Measurements from ENCODE around the gene ANKS1B. TPM values are rescaled to one million over a fixed set of nuclear protein-coding genes. Genes with fewer than 3 reads are reported as not detected.
"Not testable (repeated sequence)": the region's sequence is repeated elsewhere in the genome, so short reads cannot be mapped to it uniquely, and the experiment has no call there.

The ANKS1B gene
- total RNA-seq, 2 experiments from 2014 or later: not detected

DNA sequence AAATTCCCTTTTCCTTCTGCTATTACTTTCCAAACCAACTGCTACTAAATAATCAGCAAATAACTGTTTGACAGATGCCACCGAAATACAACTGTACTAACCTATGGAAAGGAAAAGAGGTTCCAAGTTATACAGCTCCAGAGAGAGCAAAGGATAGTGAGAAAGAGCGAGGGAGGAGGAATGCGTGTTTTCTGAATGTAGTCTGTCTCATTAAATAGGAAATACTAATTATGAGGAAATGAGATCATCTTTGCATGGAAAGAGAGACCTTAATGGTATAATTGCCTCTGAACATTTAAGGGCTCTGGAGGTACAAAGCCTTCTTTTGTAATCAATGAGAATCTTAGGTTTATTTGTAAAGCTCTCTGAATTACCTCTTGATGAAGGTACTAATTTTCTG is 1144.4 kb downstream of the ANKS1B start:
- no peaks in the 10 kb centered on the region for H3K36me3 Mint-ChIP-seq
- H3K4me3 Mint-ChIP-seq: no peak overlapping the region
- H3K9me3 Mint-ChIP-seq: no peaks in the 10 kb centered on the region
- no peaks in the 10 kb centered on the region for H3K4me1 Mint-ChIP-seq
- no peak for DNase-seq
- no peak overlapping the region for H3K27ac Mint-ChIP-seq
- H3K27me3 Mint-ChIP-seq: peaks cover 3% of the 10 kb centered on the region

DNA sequence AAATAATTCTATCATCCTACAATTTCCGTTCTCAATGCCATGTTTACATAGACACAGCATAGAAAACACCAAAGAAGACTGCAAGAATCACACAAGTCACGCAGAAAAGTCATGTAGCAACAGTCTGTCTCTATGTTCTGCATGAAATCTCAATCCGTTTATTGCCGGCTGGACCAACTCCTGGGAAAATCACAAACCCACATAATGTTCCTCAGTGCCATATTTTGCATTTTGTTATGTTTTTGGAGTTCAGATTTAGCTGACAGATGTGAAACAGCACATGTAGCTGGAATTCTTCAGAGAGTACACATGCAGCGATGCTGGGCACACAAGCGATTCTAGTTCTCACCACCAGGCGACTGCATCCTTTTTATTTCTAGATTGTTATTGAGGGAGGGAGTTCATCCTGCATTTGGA is 1146.5 kb downstream of the ANKS1B start:
- H3K4me1 Mint-ChIP-seq: no peaks in the 10 kb centered on the region
- H3K9me3 Mint-ChIP-seq: no peaks in the 10 kb centered on the region
- no peaks in the 10 kb centered on the region for H3K36me3 Mint-ChIP-seq
- DNase-seq: no peak
- H3K4me3 Mint-ChIP-seq: no peak overlapping the region
- H3K27ac Mint-ChIP-seq: no peak overlapping the region
- peaks cover 10% of the 10 kb centered on the region for H3K27me3 Mint-ChIP-seq

DNA sequence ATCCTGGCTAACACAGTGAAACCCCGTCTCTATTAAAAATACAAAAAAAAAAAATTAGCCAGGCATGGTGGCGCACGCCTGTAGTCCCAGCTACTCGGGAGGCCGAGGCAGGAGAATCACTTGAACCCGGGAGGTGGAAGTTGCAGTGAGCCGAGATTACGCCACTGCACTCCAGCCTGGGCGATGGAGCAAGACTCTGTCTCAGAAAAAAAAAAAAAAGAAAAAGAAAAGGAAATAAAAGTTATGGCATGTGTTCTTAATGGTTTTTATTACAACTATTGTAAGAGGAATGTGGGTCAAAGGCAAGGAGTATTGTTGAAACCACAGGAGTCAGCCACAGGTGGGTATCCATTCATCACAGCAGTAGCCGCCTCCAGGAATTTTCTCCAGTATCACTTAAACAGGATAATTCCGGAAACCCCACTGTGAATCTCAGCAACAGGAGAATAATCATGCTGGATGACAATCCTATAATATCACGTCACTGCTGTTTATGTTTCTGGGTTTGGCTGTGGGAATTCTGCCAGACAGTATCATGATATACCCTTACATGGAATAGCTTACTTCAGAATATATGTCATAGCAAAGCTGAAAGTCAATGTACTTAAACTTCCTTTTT is 1147.5 kb downstream of the ANKS1B start:
- H3K27me3 Mint-ChIP-seq, DNase-seq, H3K4me1 Mint-ChIP-seq, H3K27ac Mint-ChIP-seq, H3K9me3 Mint-ChIP-seq, H3K36me3 Mint-ChIP-seq, H3K4me3 Mint-ChIP-seq: not testable (repeated sequence)

DNA sequence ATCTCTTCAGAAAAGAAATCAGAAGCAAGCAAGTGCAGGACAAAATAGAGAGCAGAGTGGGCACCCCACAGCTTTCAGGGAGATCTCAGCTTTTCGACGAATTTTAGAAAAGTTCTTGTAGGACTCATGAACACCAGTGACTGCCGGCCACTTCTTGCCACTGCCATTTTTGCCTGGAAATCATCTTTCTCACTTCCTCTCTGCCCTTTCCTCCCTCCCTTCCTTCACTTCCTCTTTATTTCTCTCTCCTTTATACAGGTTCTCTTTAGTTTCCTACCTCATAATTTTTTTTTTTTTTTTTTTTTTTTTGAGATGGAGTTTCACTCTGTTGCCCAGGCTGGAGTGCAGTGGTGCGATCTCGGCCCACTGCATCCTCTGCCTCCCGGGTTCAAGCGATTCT is 1154.1 kb downstream of the ANKS1B start:
- Mint-ChIP-seq H3K36me3 (no peaks in the 10 kb centered on the region), H3K4me1 (no peaks in the 10 kb centered on the region), H3K27ac (no peak overlapping the region), H3K4me3 (no peak overlapping the region), H3K27me3 (peaks cover 22% of the 10 kb centered on the region), H3K9me3 (no peaks in the 10 kb centered on the region)
- no peak for DNase-seq

DNA sequence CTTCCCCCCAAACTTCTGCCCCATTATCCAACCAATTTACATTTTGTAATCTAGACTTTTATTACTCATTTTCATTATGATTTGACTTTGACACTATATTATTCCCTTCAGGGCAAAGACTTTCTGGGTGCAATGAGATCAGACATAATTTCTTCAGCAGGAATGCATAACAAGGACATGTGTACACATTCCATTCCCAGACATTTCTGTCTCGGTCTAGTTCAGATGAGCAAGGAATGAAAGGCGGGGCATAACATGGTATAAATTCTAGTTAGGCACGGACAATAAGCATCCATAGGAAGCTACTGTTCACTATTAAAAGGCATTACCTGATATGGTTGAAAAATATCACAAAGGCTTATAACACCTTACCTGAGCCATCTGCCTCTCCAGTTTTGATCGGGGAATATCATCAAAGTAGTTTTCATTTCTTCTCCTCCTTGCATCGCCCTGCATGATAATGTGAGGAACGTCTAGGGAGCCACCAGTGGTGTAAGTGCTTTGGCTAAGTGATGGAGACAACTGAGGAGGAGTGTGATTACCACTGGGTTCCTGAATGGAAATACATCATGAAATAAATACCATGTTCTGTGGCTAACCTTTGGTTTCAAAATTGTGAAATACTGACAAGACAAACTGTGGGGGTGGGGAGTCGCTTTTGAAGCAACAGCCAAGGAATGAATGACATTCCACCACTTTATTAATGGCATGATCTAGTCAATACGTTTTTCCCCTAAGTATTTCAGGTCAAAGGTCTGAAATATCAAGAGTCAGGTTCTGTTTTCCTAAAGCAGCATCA is 1155.7 kb downstream of the ANKS1B start:
- H3K27me3 Mint-ChIP-seq: peaks cover 22% of the 10 kb centered on the region
- H3K4me1 Mint-ChIP-seq: no peaks in the 10 kb centered on the region
- no peak for DNase-seq
- no peak overlapping the region for H3K4me3 Mint-ChIP-seq
- no peak overlapping the region for H3K27ac Mint-ChIP-seq
- H3K9me3 Mint-ChIP-seq: no peaks in the 10 kb centered on the region
- H3K36me3 Mint-ChIP-seq: no peaks in the 10 kb centered on the region

DNA sequence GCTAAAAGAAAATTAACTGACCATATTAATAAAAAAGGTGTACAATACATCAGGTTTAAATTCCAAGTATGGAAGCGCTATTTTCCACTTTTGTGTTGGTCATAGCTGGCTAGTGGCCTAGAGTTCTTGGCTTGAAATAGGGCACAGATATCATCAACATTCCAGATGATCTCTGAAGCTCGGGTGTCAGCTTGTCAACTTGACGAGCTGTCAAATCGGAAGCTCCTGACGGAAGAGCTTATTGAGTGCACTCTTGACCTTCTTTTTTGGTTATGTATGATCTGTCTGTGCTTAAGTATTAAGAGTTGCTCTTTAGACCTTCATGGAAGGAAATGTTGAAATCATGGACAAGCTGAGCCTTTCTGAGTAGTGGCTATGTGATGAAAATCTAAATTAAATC is 1161.7 kb downstream of the ANKS1B start:
- Mint-ChIP-seq H3K27me3 (peaks cover 20% of the 10 kb centered on the region), H3K4me3 (no peak overlapping the region), H3K4me1 (no peaks in the 10 kb centered on the region), H3K27ac (no peak overlapping the region), H3K36me3 (no peaks in the 10 kb centered on the region), H3K9me3 (no peaks in the 10 kb centered on the region)
- DNase-seq: no peak

DNA sequence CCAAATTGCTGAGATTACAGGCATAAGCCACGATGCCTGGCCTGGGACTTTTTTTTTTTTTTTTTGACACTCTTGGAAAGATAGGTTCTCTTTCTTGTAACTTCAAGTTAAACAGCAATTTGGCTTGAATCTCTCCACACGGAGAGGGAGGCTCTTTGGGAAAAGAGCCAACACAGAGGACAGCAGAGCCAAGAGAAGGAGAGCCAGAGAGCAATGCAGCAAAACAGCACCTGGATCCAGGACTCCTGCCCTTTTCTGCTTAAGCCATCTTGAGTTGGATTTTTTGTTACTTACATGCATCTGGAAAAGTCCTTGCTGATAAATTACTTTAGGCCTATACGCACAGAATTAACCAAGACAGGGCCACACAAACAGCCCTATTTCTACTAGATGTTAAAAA is 1162.9 kb downstream of the ANKS1B start:
- H3K27me3 Mint-ChIP-seq: peaks cover 22% of the 10 kb centered on the region
- H3K4me3 Mint-ChIP-seq: no peak overlapping the region
- H3K27ac Mint-ChIP-seq: no peak overlapping the region
- no peaks in the 10 kb centered on the region for H3K4me1 Mint-ChIP-seq
- H3K36me3 Mint-ChIP-seq: no peaks in the 10 kb centered on the region
- no peaks in the 10 kb centered on the region for H3K9me3 Mint-ChIP-seq
- DNase-seq: no peak

DNA sequence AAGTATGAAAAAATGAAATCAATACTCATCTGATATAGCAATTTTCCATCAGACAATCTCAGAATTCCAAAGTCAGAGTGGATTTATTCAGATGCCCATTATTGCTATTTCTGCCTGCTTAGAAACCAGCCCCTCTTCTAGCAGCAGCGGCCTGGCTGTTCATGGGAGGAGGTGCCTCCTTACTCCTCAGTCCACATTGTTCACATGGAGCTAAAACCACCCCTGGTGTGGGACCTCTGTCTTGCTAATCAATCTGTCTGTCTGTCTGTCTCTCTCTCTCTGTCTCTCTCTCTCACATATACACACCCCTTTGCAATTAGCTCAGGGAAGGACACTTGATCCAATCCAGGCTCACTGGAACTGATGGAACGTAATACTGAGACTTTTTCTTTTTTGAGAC is 1163.5 kb downstream of the ANKS1B start:
- Mint-ChIP-seq H3K4me3 (no peak overlapping the region), H3K27me3 (peaks cover 19% of the 10 kb centered on the region), H3K36me3 (no peaks in the 10 kb centered on the region), H3K4me1 (no peaks in the 10 kb centered on the region), H3K9me3 (no peaks in the 10 kb centered on the region), H3K27ac (no peak overlapping the region)
- no peak for DNase-seq

DNA sequence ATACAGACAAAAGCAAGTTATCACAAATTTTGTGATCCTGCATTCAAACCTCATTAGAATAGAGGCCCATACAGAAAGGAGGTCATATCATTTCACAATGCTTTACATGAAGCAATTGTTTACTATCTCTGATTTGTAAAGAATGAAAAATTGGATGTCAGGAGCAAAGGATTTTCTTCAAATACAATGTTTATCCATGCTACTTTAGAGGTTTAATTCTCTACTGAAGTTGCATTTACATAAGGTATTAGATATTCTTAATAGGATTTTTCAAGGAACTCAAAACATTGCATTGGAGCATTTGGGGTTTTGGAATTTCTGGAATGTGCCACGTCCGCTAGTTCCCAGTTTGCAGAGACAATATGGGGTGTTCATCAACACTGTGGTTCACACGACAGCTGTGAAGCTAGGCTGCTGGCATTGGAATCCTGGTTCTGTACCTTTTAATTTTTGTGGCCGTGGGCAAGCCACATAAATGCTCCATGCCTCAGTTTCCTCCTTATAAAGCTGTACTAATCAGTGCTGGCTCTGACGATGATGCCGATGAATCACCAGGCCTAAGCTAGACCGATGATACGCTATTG is 1164.8 kb downstream of the ANKS1B start:
- no peaks in the 10 kb centered on the region for H3K4me1 Mint-ChIP-seq
- H3K36me3 Mint-ChIP-seq: no peaks in the 10 kb centered on the region
- no peaks in the 10 kb centered on the region for H3K9me3 Mint-ChIP-seq
- H3K27ac Mint-ChIP-seq: no peak overlapping the region
- peaks cover 26% of the 10 kb centered on the region for H3K27me3 Mint-ChIP-seq
- DNase-seq: no peak
- H3K4me3 Mint-ChIP-seq: no peak overlapping the region

DNA sequence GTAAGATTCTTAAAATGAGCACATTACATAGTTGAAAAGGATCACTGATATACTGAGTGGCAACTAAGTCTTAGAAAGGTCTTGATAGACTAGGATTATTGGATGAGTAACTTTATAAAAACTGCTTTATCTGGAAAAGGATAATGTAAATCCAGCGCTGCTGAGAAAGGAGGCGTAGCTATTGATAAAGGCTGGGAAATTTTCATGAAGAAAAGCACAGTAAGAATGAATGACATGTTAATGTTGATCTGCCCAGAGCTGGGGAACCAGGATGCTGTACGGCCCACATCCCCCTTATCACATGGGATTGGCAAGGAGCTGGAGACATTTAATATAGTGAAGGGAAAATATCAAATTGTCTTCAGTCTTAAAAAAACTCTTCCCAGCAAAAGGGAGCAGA is 1165.7 kb downstream of the ANKS1B start:
- peaks cover 28% of the 10 kb centered on the region for H3K27me3 Mint-ChIP-seq
- no peak for DNase-seq
- H3K4me3 Mint-ChIP-seq: no peak overlapping the region
- H3K9me3 Mint-ChIP-seq: no peaks in the 10 kb centered on the region
- no peaks in the 10 kb centered on the region for H3K4me1 Mint-ChIP-seq
- H3K36me3 Mint-ChIP-seq: no peaks in the 10 kb centered on the region
- H3K27ac Mint-ChIP-seq: no peak overlapping the region

DNA sequence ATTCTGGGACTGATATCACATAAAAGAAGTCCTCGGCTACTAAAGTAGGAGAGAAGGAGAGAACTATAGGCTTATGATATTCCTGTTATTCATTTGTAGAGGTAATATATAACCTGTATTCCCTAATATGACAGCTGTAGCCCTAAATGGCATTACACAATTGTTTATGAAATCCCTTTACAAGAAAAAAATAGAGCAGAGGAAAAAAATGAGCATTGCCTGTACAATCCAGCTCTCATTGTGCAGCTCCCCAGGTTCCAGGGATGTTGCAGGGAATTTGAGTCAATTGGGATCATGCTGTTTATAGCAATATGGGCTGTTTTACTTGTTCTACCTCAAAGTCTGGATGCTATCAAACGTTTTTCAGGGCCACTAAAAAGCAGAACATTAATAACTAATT is 1166.5 kb downstream of the ANKS1B start:
- no peak overlapping the region for H3K4me3 Mint-ChIP-seq
- no peaks in the 10 kb centered on the region for H3K9me3 Mint-ChIP-seq
- no peaks in the 10 kb centered on the region for H3K36me3 Mint-ChIP-seq
- H3K4me1 Mint-ChIP-seq: no peaks in the 10 kb centered on the region
- no peak overlapping the region for H3K27ac Mint-ChIP-seq
- peaks cover 30% of the 10 kb centered on the region for H3K27me3 Mint-ChIP-seq
- no peak for DNase-seq

DNA sequence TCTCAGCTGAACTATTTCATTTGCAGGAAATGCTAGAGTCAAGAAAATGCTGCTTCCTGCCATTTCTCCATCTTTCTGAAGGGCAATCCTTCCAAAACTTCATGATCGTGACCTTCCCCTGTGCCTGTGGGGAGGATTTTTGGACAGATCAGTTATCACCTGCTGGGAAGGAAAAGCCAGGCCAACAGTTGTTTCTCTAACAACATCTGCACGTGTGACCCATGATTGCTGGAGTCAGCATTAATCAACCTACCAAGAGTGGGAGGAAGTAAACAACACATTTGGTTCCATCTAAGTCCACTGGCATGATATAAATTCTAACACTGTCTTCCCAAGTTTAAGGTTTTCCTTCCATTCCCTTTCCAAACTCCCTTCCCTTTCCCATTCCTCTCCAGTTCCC is 1167.0 kb downstream of the ANKS1B start:
- H3K27ac Mint-ChIP-seq: no peak overlapping the region
- DNase-seq: no peak
- H3K9me3 Mint-ChIP-seq: no peaks in the 10 kb centered on the region
- H3K4me1 Mint-ChIP-seq: no peaks in the 10 kb centered on the region
- no peaks in the 10 kb centered on the region for H3K36me3 Mint-ChIP-seq
- H3K27me3 Mint-ChIP-seq: peaks cover 30% of the 10 kb centered on the region
- H3K4me3 Mint-ChIP-seq: no peak overlapping the region

DNA sequence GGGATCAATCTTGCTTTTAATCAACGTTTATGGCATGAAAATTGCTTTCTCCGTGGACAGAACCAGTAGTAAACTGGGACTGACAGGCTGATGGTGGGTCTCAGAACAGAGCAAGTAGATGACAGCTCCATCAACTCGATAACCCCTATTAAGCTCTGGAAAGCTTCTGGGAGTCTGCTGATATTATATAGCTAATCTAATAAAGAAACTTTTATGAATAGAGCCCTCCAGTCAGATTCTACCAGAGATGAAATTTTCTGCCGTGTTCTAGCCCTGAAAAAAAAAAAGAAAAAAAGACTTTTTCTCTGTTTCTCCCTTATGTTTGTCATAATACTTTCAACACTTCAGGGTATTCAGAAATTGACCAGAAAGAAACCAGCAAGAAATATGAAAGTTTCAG is 1168.0 kb downstream of the ANKS1B start:
- Mint-ChIP-seq H3K36me3 (no peaks in the 10 kb centered on the region), H3K4me1 (no peaks in the 10 kb centered on the region), H3K9me3 (no peaks in the 10 kb centered on the region), H3K4me3 (no peak overlapping the region), H3K27ac (no peak overlapping the region), H3K27me3 (peaks cover 30% of the 10 kb centered on the region)
- no peak for DNase-seq

DNA sequence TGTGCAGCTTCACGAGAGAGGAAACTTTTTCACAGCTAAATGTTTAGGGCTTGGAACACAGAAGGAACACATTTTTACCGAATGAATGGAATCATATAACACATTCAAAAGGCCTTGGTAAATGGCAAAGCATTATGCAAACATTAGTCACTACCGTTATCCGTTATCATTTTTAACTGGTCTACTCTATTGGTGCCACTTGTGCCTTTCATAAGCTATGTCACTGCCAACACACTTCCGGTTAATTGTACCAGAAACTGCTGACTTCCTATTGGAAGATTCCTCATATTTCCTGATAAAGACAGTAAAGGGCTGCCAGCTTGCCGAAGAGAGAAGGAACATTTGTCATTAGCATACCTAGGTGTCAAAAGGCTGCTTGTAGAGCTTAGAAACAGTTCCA is 1170.5 kb downstream of the ANKS1B start:
- Mint-ChIP-seq H3K27ac (no peak overlapping the region), H3K36me3 (no peaks in the 10 kb centered on the region), H3K4me1 (no peaks in the 10 kb centered on the region), H3K4me3 (no peak overlapping the region), H3K27me3 (peaks cover 30% of the 10 kb centered on the region), H3K9me3 (no peaks in the 10 kb centered on the region)
- DNase-seq: no peak

DNA sequence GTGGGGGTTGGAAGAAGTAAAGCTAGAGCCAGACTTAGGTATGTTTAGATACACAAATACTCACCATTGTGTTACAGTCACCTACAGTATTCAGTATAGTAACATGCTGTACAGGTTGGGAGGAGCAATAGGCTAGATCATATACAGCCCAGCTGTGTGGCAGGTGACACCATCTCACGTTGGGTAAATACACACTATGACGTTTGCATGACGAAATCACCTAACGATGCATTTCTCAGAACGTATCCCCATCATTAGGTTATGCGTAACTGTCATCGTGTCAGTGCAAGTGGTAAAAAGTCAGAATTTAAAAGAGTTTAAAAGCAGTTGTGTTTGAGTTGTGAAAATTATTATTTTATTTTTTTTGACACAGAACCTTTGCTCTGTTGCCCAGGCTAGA is 1172.5 kb downstream of the ANKS1B start:
- Mint-ChIP-seq H3K27me3 (peaks cover 18% of the 10 kb centered on the region), H3K9me3 (no peaks in the 10 kb centered on the region), H3K4me1 (no peaks in the 10 kb centered on the region), H3K4me3 (no peak overlapping the region), H3K36me3 (no peaks in the 10 kb centered on the region), H3K27ac (no peak overlapping the region)
- no peak for DNase-seq
